NCI-H187 (cell line): ENCODE measurements around the gene NEB.
A peak's percentile ranks its signal among the peaks of the same experiment; 100 is the strongest.

Experiments used
- DNase-seq, 2 experiments: peaks; one replicate each; lab custom pipeline; 2025; lab: John Stamatoyannopoulos, UW

Gene NEB, protein sequence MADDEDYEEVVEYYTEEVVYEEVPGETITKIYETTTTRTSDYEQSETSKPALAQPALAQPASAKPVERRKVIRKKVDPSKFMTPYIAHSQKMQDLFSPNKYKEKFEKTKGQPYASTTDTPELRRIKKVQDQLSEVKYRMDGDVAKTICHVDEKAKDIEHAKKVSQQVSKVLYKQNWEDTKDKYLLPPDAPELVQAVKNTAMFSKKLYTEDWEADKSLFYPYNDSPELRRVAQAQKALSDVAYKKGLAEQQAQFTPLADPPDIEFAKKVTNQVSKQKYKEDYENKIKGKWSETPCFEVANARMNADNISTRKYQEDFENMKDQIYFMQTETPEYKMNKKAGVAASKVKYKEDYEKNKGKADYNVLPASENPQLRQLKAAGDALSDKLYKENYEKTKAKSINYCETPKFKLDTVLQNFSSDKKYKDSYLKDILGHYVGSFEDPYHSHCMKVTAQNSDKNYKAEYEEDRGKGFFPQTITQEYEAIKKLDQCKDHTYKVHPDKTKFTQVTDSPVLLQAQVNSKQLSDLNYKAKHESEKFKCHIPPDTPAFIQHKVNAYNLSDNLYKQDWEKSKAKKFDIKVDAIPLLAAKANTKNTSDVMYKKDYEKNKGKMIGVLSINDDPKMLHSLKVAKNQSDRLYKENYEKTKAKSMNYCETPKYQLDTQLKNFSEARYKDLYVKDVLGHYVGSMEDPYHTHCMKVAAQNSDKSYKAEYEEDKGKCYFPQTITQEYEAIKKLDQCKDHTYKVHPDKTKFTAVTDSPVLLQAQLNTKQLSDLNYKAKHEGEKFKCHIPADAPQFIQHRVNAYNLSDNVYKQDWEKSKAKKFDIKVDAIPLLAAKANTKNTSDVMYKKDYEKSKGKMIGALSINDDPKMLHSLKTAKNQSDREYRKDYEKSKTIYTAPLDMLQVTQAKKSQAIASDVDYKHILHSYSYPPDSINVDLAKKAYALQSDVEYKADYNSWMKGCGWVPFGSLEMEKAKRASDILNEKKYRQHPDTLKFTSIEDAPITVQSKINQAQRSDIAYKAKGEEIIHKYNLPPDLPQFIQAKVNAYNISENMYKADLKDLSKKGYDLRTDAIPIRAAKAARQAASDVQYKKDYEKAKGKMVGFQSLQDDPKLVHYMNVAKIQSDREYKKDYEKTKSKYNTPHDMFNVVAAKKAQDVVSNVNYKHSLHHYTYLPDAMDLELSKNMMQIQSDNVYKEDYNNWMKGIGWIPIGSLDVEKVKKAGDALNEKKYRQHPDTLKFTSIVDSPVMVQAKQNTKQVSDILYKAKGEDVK (N-terminal part only)

DNA sequence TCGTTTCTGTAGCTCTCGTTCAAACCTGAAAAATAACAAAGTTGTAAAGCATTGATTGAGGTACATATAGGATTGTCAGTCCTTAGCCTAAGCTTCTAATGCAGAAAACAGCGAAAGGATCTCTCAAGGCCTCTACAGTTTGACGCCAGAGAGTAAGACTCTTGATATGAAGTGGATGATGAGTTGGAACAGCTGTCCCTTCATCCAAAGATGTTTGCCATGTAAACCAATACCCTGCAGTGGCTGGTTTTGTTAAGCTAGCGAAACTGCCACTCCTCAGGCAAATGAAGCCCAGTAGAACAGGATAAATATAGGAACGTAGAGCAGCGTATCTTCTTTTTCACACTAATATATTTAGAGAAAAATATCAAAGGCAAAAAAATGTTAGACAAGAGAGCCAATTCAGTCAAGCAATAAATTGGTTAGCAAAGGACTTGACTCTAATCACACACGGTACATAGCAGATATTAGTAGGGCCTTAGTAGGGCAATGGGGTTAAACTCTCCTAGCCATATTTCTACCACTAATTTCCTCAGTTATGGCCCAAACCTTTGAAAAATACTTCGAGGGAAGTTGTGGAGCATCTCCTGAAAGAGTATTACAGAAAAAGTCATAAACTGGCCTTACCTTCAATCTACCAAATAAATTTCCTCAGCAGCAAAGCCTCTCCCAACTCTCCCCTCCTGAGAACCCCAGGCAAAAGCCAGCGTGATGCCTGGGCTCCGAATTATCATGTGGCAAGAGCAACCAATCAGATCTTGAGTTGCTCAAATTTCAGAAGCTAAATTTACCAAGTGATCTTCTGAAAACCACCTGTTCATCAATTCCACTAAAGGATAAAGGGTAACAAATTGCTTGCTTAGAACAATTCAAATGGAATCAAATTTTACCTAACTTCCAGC lies at the start of gene NEB:
Gene NEB, minus strand, starts transcription at position 706 of the 902 bp plus-strand sequence. CDS start 1,320 bp downstream, outside the sequence.
- peak; percentile 78 to 87 for DNase-seq

DNA sequence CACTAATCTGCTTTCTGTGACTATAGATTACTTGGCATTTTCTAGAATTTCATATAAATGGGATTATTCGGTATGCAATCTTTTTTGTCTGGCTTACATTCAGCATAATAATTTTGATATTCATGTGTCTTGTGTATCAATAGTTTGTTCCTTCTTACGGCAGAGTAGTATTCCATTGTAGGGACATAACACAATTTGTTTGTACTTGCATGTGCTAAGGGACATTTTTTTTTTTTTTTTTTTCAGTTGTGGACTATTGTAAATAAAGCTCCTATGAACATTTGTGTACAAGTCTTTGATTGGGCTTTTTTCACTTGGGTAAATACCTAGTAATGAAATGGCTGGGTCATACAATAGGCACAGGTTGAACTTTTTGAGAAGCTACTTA lies 48.9 kb upstream of the NEB start:
- DNase-seq: no peak

DNA sequence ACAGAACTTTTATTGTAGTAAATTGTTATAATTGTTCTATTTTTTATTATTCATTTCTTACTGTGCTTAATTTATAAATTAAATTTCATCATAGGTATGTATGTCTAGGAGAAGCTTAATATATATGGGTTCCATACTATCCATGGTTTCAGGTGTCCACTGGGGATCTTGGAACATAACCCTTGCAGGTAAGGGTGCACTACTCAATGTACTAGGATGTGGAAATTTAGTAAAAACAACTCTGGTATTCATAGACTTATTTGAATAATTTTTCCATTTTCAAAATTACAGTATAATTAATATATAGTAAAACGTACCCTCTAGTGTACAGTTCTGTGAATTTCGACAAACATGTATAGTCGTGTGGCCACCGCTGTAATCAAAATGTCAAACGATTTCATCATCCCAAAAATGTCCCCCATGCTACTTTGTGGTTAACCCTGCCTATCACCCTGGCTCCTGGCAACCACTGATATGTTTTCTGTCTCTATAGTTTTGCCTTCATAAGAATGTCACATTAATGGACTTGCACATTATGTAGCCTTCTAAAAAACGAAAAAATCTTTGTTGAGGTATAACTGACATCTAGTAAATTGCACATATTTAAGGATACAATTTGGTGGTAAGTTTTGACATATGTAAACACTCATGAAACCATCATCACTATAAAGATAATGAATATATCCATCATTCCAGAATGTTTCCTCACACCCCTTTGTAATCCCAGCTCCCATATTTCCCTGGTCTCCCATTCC lies 48.3 kb upstream of the NEB start:
- no peak for DNase-seq

DNA sequence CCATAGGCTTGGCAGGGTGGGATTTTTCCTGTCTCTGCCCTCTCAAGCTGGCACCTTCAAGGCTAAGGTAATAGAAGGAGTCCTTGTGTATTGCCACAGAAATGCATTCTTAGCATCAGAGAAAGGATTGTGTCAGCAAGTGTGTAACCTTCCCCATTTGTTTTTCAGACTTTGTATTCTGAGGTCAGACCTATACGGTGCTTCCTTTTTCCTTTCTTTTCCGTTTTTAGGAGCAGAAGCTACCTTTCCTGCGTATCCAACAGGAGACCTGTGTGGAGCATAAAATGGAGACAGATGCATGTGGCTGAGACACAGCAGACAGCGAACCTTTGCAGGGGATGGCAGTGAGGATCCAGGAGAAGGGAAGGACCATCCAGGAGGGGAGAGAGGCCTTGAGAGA lies 47.4 kb upstream of the NEB start:
- DNase-seq: no peak

DNA sequence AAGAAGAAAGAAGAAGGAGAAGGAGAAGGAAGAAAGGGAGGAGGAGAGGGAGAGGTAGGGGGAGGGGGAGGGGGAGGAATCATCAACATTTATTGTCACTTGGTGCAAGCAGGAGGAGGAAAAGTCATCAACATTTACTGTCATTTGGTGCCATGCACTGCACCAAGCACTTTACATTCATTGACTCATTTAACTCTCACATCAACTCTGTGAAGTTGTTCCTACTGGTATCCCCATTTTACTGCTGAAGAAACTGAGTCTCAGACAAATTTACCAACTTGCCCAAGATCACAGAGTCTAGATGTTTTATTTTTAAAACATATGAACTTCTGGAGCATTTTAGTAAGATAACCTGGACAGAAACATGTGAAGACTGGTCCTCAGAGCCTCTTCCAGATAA lies 46.7 kb upstream of the NEB start:
- no peak for DNase-seq

DNA sequence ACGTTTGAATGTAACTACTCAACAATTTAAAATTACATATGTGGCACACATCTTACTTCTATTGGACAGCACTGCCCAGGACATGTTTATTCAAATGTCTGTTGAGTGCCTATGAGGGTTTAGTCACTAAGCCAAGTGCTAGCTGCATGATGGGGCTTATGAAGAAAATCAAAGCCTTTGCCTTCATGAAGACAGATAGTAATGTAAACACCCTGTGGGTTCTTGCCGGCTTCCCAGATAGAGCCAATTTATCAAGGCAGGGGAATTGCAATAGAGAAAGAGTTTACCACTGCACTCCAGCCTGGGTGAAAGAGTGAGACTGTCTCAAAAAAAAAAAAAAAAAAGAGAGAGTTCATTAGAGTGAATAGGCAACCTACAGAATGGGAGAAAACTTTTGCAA lies 43.7 kb upstream of the NEB start:
- no peak for DNase-seq

DNA sequence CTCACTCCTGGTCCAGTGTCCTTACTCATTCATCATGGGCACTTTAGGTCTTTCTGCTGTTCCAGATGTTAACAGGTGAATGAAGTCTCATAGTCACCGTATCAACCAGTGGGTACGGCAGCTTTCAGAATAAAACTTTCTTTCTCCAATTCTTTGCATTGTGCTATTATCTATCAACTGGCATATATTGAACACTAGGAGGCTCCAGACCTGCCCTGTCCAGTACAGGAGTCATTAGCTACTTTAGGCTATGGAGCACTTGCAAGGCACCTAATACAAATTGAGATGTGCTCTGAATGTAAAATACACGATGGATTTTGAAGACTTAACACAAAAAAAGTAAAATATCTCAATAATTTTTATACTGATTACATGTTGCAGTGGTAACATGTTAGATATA lies 43.2 kb upstream of the NEB start:
- no peak for DNase-seq

DNA sequence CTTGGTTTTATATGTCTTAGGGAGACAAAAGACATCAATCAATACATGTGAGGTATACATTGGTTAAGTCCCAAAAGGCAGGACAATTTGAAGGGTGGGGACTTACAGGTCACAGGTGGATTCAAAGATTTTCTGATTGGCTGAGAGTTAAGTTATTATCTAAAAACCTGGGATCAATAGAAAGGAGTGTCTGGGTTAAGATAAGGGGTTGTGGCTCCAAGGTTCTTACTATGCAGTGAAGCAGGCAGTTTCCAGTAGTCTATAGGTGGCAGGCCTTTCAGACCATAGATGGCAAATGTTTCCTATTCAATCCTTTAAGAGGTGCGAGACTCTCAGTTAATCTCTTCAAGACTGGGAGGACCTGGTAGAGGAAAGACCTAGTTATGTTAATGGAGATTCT lies 42.1 kb upstream of the NEB start:
- DNase-seq: no peak

DNA sequence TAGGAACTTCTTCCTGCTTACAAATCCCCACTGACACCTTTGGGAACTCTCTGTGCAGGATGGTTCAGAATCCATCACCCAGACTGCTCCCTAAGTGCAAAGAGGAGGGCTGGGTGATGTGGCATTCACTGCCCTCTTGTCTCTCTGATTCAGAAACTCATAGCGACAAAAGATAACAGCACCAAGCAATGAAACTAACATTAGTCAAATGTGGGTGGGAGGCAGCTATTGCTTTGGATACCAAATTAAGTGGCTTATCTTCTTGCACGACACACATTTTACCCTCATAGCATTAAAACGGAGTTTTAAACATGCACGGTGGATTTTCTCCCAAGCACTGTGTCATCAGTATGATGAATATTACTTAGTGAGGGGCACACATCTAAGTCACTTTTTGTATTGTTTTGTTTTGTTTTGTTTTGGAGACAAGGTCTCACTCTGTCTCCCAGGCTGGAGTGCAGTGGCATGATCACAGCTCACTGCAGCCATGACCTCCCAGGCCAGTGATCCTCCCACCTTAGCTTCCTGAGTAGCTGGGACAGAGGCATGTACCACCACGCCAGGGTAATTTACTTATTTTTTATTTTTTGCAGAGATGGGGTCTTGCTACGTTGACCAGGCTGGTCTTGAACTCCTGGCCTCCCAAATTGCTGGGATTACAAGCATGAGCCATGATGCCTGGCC lies 40.9 kb upstream of the NEB start:
- DNase-seq: no peak

DNA sequence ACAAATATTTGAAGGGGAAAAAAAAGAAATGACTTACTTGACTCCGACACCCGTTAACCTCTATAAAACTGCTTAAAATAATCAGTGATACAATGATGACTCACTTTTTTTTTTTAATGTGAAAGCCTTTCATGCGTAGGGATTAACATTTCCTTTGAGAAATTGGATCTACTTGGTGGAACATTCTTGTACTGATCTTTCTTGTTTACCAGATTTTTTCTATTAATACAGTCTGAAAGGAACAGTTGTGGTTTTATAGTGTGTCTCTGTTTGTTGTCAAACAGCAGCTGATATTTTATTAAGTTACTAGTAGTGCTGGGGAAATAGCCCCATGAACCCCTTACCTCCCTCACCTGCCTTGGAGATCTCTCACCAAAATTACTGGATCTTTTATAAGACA lies 40.2 kb upstream of the NEB start:
- DNase-seq: no peak

DNA sequence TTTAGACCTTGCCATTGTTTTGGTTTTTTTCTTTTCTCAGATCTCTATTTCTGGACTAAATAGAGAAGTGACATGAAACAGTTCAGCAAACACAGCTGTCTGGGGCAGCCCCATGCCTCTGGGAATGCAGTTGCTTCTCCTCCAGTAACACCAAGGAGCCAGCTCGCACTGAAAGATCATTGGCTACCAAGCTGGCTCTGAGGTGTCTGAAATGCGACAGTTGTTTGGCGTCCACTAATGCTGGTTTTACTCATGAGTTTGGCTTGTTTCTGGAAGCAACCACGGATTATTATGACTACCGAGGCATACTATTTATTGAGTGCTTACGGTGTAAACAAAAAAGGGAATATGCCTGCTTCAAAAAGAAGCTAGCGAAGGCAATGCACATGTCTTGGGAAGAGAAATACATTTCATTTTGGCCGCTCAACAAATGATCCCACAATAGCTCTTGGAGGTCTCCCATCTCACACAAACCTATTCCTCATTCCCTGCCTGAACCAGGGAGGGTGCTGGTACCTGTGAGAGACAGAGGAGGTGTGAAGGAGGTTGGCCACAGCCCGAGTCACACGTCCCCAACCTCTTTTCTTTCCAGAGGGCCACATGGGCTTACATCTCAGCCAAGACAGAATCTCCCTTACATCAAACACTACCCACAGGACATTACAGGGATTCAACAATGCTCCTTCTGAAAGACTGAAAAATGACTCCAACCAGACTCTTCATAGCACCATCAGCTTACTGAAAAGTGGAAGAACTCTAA lies 37.5 kb upstream of the NEB start:
- no peak for DNase-seq

DNA sequence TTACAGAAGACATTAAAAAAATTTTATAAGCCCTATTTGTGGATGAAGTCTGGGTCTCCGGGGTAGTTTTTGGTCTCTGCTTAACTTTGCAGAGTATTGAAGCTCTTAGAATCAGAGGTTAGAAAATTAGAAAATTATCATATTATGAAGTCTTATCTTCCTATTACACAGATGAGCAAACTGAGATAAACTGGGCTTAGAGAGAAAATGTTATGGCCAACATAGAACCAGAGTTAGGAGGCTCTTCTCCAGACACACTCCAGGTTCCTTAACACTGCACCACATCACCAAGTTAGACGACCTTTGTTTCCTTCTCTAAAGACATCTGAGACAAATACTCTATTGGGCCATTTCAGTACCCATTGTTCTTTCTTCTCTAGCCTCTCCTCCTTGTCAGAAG lies 36.7 kb upstream of the NEB start:
- no peak for DNase-seq

DNA sequence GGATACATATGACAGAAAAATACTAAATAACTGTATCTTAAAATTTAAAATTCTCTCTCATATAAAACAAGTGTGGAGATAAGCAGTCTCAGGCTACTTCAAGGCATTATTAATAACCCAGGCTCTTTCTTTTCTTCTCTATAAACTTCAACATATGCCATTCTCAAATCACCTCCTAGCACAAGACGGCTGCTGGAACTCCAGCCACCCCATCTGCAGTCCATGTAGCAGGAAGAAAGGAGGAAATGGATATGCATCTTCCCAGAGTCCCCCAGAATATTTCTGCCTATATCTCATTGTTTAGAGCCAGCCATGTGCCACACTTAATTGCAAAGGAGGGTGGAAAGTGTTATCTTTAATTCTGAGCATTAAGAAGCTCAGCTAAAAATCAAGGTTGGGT lies 35.3 kb upstream of the NEB start:
- no peak for DNase-seq

DNA sequence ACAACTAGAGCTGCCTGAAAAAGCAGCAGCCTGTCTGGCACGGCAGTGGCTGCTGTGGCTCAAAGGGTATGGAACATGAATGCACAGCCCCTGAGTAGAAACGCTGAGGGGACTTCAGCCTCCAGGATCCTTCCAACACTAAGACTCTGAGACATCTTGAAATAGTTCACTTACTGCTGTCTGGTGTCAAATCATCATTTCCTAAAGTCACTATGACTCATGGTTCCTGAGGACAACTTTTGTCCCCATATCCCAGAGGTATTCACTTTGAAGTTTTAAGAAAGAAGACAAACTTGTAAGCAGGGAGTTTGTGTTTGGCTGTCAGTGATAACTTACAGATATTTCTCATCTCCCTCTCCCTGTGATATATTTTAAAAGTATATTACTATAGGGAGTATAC lies 33.3 kb upstream of the NEB start:
- no peak for DNase-seq

DNA sequence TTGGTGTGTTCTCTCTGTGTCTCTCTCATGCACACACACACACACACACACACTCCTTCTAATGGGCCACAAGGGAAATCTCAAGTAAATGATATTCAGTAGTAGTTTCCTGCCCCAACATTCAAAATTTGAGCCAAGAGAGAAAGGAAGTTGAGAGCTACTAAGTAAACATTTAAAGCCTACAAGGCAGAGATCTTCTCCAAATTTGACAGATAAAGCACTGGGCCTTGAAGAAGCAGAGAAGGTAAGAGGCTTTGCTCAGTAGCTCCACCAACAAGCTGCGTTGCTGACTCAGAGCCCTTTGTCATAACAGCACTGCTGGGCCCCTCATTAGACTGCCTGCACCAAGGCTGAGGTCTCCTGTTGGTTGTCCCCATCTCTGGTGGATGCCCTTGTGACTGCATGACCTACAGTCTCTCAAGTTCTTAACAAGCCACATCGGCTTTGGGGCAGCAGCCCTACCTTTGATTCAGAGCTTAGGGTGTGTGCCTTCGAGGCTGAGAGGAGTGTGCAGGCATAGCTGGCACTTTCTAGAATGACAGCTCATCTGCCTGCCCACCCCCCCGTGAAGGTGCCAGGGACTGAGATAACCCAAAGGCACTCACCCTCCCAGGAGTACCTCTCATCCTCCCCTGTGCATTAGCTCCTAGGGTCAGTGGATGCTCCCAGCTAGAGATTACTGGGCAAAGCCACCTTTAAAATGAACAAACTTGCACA lies 32.3 kb upstream of the NEB start:
- DNase-seq: no peak

DNA sequence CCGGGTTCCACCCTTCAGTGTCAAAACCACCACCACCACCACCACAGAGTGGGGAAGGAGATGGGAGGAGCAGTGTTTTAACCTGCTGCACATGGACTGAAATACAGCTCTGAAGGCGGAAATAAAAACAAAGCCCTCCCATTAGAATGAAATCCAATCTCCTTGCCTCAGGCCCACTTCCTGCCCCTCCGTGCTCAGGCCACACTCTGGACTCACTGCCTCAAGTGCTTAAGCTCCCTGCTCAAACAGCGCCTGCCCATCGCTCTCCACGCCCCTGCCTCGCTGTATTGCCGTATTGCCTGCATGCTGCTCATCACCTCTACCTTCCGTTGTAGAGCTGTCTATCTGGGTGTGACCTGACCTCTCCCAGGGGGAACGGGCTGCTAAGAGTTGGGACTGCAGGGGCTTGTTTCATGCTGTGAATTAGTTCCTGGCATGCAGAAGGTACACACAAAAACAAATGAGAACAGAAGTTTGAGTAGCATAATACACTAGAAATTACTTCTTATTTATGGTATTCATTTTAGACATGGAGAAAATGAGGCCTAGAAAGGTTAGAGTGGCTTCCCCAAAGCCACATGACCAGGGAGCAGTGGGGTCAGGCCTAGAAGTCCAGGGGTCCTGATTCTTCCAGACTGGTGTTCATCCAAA lies 31.6 kb upstream of the NEB start:
- DNase-seq: no peak

DNA sequence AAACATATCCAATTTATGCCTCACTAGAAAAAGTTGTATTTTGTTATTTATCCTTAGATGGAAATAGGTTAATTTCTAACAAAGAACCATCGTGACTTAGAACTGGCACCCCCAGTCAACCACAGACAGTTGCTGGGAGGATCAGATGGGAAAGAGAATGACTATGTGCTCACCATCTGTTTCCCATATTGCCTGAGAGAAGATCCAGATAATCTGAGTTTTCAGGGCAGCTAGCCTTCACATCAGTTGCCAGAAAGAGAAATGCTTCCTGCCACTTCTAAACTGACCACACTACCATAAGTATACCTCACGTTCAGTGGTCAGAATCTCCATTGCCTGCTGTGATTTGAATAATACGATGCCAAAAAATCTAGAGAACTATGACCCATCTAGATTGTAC lies 28.4 kb upstream of the NEB start:
- no peak for DNase-seq

DNA sequence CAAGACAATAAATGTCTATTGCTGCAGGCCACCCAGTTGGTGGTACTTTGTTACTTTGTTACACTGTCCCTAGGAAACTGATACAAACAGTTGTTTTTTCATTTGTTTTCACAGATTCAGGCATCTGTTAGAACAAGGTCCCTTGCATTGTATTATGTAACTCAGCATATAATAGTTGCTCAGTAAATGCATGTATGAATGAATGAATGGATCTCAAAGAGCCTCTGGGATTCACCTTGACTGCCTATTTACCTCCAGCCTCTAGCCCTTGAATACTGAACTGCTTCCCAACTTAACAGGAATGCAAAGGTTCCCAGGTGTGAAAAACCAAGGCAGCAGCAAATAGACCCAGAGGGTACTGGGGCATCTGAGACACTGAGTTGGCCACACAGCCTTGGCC lies 27.4 kb upstream of the NEB start:
- no peak for DNase-seq
